Activated CD4-positive, alpha-beta T cell treated with anti-CD3 and anti-CD28 coated beads for 4 hours (primary cell): ENCODE measurements around the gene CNTFR.

Experiments
- DNase-seq, 2 donors: peaks; one replicate each; pipeline ENCODE4 v3.0.0-alpha.2; 2020

Gene CNTFR

GRCh38 chr9:34588671-34589635 lies 571 bp downstream of the CNTFR start:
- no peak for DNase-seq

- DNase-seq, result no peak
Observed at GRCh38 chr9:34587271-34587670, 2.3 kb downstream of the CNTFR start.

- no peak for DNase-seq
Observed at GRCh38 chr9:34585946-34586669, 3.4 kb downstream of the CNTFR start.

- no peak for DNase-seq
Observed at GRCh38 chr9:34584970-34585369, 4.6 kb downstream of the CNTFR start.

GRCh38 chr9:34582787-34583186 lies 6.7 kb downstream of the CNTFR start:
- no peak for DNase-seq

GRCh38 chr9:34581318-34581717 lies 8.2 kb downstream of the CNTFR start:
- no peak for DNase-seq

- DNase-seq, result no peak
Observed at GRCh38 chr9:34580358-34580757, 9.2 kb downstream of the CNTFR start.

GRCh38 chr9:34579808-34580163 lies 9.7 kb downstream of the CNTFR start:
- DNase-seq, result no peak

- DNase-seq, result no peak
Observed at GRCh38 chr9:34579104-34579807, 10.3 kb downstream of the CNTFR start.

- DNase-seq, result no peak
Observed at GRCh38 chr9:34578241-34579103, 11.1 kb downstream of the CNTFR start.

GRCh38 chr9:34577400-34578240 lies 11.9 kb downstream of the CNTFR start:
- DNase-seq, result no peak

- no peak for DNase-seq
Observed at GRCh38 chr9:34576597-34577399, 12.7 kb downstream of the CNTFR start.

GRCh38 chr9:34575862-34576596 lies 13.5 kb downstream of the CNTFR start:
- no peak for DNase-seq

GRCh38 chr9:34575241-34575640 lies 14.3 kb downstream of the CNTFR start:
- DNase-seq, result no peak

- no peak for DNase-seq
Observed at GRCh38 chr9:34574571-34574970, 15.0 kb downstream of the CNTFR start.

GRCh38 chr9:34573599-34574325 lies 15.8 kb downstream of the CNTFR start:
- DNase-seq, result no peak

- DNase-seq, result no peak
Observed at GRCh38 chr9:34572628-34573027, 16.9 kb downstream of the CNTFR start.

- no peak for DNase-seq
Observed at GRCh38 chr9:34572092-34572491, 17.4 kb downstream of the CNTFR start.

- no peak for DNase-seq
Observed at GRCh38 chr9:34571481-34571810, 18.1 kb downstream of the CNTFR start.
